SK-N-MC (cell line): ENCODE results near the gene C10orf62.

Experiments
- EZH2 ChIP-seq: fragments of 200-600 bp; sonication (generic); IDR thresholded peaks from one replicate; pipeline ENCODE4 v1.6.1; 2017; ENCODE audit warnings: antibody characterized with exemption
- POLR2AphosphoS5 ChIP-seq: IDR thresholded peaks from 2 replicates; pipeline ENCODE4 v1.6.1; 2012; ENCODE audit warnings: mild to moderate bottlenecking, low read depth, low read length, borderline replicate concordance

DNA sequence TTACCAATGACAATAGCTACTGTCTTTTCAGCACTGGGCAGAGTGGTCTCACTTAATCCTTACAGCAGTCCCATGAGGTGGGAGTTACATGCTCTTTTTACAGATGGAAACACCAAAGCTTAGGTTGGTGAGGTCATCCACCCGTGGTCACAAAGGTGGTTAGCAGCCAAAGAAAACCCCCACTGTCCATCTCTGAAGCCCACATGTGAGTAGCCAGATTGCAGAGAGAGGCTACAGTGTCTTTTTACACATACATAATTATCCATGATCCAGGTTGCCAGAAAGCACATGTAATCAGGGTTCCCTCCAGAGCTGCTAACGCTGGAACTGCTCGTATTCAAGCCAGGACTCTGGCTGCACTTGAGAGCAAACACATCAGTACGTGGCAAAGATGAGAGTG lies 41.6 kb upstream of the C10orf62 start:
- TF ChIP-seq POLR2AphosphoS5 (no peak), EZH2 (no peak)
